AG04450 (cell line): ENCODE data around the gene FCHO1. TPM values are rescaled to one million over a fixed set of nuclear protein-coding genes. Genes with fewer than 3 reads are reported as not detected.
"Not testable (repeated sequence)": the region's sequence is repeated elsewhere in the genome, so short reads cannot be mapped to it uniquely, and the experiment has no call there.

Source experiments
- CTCF ChIA-PET: fragments of 300-600, 350-600 bp; formaldehyde crosslinking; extraction: SDS; loops from one replicate; lab custom pipeline; 2022; ENCODE audit warnings: antibody characterized with exemption, inconsistent platforms; lab: Charles Lee
- POLR2A ChIA-PET: fragments of 350-600 bp; formaldehyde crosslinking; extraction: SDS; loops from one replicate; lab custom pipeline; 2021; ENCODE audit warnings: antibody characterized with exemption, inconsistent platforms; lab: Yijun Ruan, JAX
- DNase-seq: peaks from one replicate; pipeline ENCODE4 v3.0.0-alpha.2; 2011; ENCODE audit warnings: low read depth, low spot score
- H3K27ac ChIP-seq: one replicate; pipeline ENCODE4 v1.5.1; 2012; ENCODE audit warnings: low read depth, low read length, control low read depth
- H3K27me3 ChIP-seq: one replicate; pipeline ENCODE4 v1.6.0; 2012; ENCODE audit warnings: low read length; ENCODE audit not compliant: control insufficient read depth, insufficient read depth
- H3K4me3 ChIP-seq: 2 replicates; pipeline ENCODE4 v1.5.1; 2011; ENCODE audit warnings: mild to moderate bottlenecking, low read depth, low read length, control low read depth
- H3K9me3 ChIP-seq: 2 replicates; pipeline ENCODE4 v1.5.1; 2012; ENCODE audit warnings: low read length; ENCODE audit not compliant: control insufficient read depth, insufficient read depth
- polyA plus RNA-seq: library from polyadenylated mRNA; depleted of rRNA; stranded (reverse); fragments of >200 nt; gene quantifications from 2 replicates; pipeline ENCODE4 v1.2.3, GENCODE V29; 2011
- TF ChIP-seq, protein P1 (sequence below): IDR thresholded peaks from 2 replicates; pipeline ENCODE4 v1.5.1; 2011; ENCODE audit warnings: low read depth, low read length, control low read depth, inconsistent platforms

Gene FCHO1
- polyA plus RNA-seq, 1 experiment = 0.15 TPM

- H3K27ac ChIP-seq = no peak overlapping the region
- TF ChIP-seq, protein P1, sequence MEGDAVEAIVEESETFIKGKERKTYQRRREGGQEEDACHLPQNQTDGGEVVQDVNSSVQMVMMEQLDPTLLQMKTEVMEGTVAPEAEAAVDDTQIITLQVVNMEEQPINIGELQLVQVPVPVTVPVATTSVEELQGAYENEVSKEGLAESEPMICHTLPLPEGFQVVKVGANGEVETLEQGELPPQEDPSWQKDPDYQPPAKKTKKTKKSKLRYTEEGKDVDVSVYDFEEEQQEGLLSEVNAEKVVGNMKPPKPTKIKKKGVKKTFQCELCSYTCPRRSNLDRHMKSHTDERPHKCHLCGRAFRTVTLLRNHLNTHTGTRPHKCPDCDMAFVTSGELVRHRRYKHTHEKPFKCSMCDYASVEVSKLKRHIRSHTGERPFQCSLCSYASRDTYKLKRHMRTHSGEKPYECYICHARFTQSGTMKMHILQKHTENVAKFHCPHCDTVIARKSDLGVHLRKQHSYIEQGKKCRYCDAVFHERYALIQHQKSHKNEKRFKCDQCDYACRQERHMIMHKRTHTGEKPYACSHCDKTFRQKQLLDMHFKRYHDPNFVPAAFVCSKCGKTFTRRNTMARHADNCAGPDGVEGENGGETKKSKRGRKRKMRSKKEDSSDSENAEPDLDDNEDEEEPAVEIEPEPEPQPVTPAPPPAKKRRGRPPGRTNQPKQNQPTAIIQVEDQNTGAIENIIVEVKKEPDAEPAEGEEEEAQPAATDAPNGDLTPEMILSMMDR = no peak
- H3K4me3 ChIP-seq = no peak overlapping the region
- no peaks in the 10 kb centered on the region; the same call in 1 of the 2 replicates for H3K9me3 ChIP-seq
- CTCF ChIA-PET = interaction anchor here (0.6 kb wide), 1 partner anchor 20 kb away, joined by 4 read pairs; no protein-coding TSS in a partner anchor
- H3K27me3 ChIP-seq = peaks cover 34% of the 10 kb centered on the region
- no peak for DNase-seq
- POLR2A ChIA-PET = no interaction called here
These were observed 45.7 kb downstream of the FCHO1 start for GRCh38 chr19:17796838-17797423.

GRCh38 chr19:17797424-17798201 lies 46.3 kb downstream of the FCHO1 start:
- CTCF ChIA-PET = interaction anchor here (0.6 kb wide), 1 partner anchor 20 kb away, joined by 4 read pairs; no protein-coding TSS in a partner anchor
- H3K9me3 ChIP-seq = no peaks in the 10 kb centered on the region; the same call in 1 of the 2 replicates
- peaks cover 36% of the 10 kb centered on the region for H3K27me3 ChIP-seq
- no peak overlapping the region for H3K4me3 ChIP-seq
- POLR2A ChIA-PET = no interaction called here
- H3K27ac ChIP-seq = no peak overlapping the region
- TF ChIP-seq, protein P1 = no peak
- no peak for DNase-seq

- H3K9me3 ChIP-seq, CTCF ChIA-PET, DNase-seq, H3K4me3 ChIP-seq, POLR2A ChIA-PET, H3K27ac ChIP-seq: not testable (repeated sequence)
- peaks cover 35% of the 10 kb centered on the region for H3K27me3 ChIP-seq
These were observed 47.3 kb downstream of the FCHO1 start for GRCh38 chr19:17798599-17798998.

- Histone ChIP-seq H3K4me3 (no peak overlapping the region), H3K27ac (no peak overlapping the region), H3K27me3 (peaks cover 5% of the 10 kb centered on the region), H3K9me3 (no peaks in the 10 kb centered on the region)
- CTCF ChIA-PET = no interaction called here
- DNase-seq = no peak
- POLR2A ChIA-PET = no interaction called here
- TF ChIP-seq, protein P1 = no peak
These were observed 51.0 kb downstream of the FCHO1 start for GRCh38 chr19:17802137-17802858.

DNA sequence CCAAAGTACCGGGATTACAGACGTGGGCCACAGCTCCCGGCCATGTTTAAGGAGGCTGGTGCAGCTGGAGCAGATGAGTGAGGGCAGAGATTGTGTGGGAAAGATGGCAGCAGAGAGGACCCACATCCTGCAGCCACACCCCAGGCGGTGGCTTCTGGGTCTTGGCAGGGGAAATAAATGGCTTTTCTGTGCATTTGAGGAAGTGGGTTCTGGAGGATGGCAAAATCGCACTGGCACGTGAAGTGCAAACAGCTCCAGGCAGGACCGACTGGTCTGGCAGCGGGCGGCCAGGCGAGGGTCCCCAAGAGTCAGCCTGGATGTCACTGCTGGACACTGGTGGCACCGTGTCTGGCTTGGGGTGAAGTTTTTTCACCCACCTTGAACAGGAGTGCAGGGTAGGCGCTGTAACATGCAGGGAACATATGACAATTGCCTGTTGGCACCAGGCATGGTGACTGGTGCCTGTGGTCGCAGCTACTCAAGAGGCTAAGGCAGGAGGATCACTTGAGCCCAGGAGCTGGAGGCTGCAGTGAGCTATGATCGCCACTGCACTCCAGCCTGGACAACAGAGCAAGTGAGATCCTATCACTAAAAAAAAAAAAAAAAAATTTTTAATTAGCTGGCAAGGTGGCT lies 52.1 kb downstream of the FCHO1 start:
- POLR2A ChIA-PET = no interaction called here
- H3K4me3 ChIP-seq = no peak overlapping the region
- TF ChIP-seq, protein P1 = no peak
- no peak overlapping the region for H3K27ac ChIP-seq
- CTCF ChIA-PET = no interaction called here
- H3K27me3 ChIP-seq = peaks cover 9% of the 10 kb centered on the region
- H3K9me3 ChIP-seq = no peaks in the 10 kb centered on the region
- no peak for DNase-seq
